Keratinocyte (primary cell): ENCODE results near the gene SYT8.

Experiments
- CTCF ChIP-seq, 3 experiments: IDR thresholded peaks in 1 of 3; conservative IDR thresholded peaks in 1 of 3; optimal IDR thresholded peaks in 1 of 3; 2 replicates in 2 of 3; 3 replicates in 1 of 3; pipeline versions ENCODE3 to v1.5.1; 2011; ENCODE audit warnings: low read length in 3 of 3, mild to moderate bottlenecking in 3 of 3, moderate library complexity in 2 of 3, control low read depth in 1 of 3, inconsistent platforms in 1 of 3; ENCODE audit not compliant: insufficient read depth in 2 of 3; ENCODE audit errors: extremely low read depth in 1 of 3
- EZH2 ChIP-seq: IDR thresholded peaks from one replicate; pipeline ENCODE4 v1.6.1; 2012; ENCODE audit warnings: inconsistent platforms, mild to moderate bottlenecking, low read length, moderate library complexity

DNA sequence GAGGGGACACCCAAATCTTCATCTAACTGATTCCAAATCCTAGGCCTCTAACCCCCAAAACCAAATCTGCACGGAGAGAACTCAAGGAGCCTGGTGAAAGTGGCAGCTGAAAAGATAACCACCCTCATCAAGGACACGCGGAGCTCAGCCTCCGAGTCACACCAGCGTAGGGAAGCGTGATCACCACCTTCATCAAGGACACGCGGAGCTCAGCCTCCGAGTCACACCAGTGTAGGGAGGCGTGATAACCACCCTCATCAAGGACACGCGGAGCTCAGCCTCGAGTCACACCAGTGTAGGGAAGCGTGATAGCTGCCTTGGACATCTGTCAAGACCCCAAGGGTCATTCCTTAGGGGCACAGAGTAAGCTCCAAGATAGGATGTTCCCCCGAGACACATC lies 29.3 kb upstream of the SYT8 start:
- TF ChIP-seq CTCF (optimal IDR thresholded peaks at IDR 0.05 in 1 of 3, IDR thresholded peaks at IDR 0.05 in 1 of 3, conservative IDR thresholded peaks at IDR 0.05 in 1 of 3; ENCODE audit: extremely low read depth in 1 of 3, insufficient read depth in 2 of 3, low read length in 3 of 3) (no peak), EZH2 (no peak)
